Nephron progenitor cell (in vitro differentiated cells): Measurements from ENCODE around the gene C6orf132.

Source experiments
- DNase-seq: peaks from one replicate; pipeline ENCODE4 v3.0.0; 2021
- H3K27ac Mint-ChIP-seq: 2 replicates; pipeline ENCODE4 v1.8.0; 2021; ENCODE audit warnings: mild to moderate bottlenecking, moderate library complexity, mixed read lengths
- H3K27me3 Mint-ChIP-seq: 2 replicates; pipeline ENCODE4 v1.8.0; 2021; ENCODE audit warnings: mild to moderate bottlenecking, low read depth, mixed read lengths; ENCODE audit not compliant: poor library complexity
- H3K36me3 Mint-ChIP-seq: 2 replicates; pipeline ENCODE4 v1.8.0; 2021; ENCODE audit warnings: low read depth, mixed read lengths
- H3K4me1 Mint-ChIP-seq: 2 replicates; pipeline ENCODE4 v1.8.0; 2021; ENCODE audit warnings: mixed read lengths
- H3K4me3 Mint-ChIP-seq: 2 replicates; pipeline ENCODE4 v1.8.0; 2021; ENCODE audit warnings: mild to moderate bottlenecking, moderate library complexity, mixed read lengths
- H3K9me3 Mint-ChIP-seq: 2 replicates; pipeline ENCODE4 v1.8.0; 2021; ENCODE audit warnings: mild to moderate bottlenecking, moderate library complexity, mixed read lengths
- CTCF ChIP-seq: fragments of 200-600 bp; sonication (generic); IDR thresholded peaks from 2 replicates; pipeline ENCODE4 v1.5.0; 2021; ENCODE audit warnings: antibody characterized with exemption

The C6orf132 gene

GRCh38 chr6:42140756-42141602 lies 1.4 kb downstream of the C6orf132 start:
- Mint-ChIP-seq H3K27me3 (peaks cover 27% of the 10 kb centered on the region), H3K4me1 (peaks cover 55% of the 10 kb centered on the region), H3K4me3 (peak overlapping the region; percentile 81), H3K36me3 (no peaks in the 10 kb centered on the region), H3K9me3 (no peaks in the 10 kb centered on the region), H3K27ac (peak overlapping the region; percentile 54)
- no peak for TF ChIP-seq CTCF
- no peak for DNase-seq

- peak overlapping the region; percentile 16 for H3K4me3 Mint-ChIP-seq
- no peaks in the 10 kb centered on the region for H3K9me3 Mint-ChIP-seq
- no peak for DNase-seq
- H3K27me3 Mint-ChIP-seq: peaks cover 27% of the 10 kb centered on the region
- H3K27ac Mint-ChIP-seq: no peak overlapping the region
- no peak for TF ChIP-seq CTCF
- H3K4me1 Mint-ChIP-seq: peaks cover 55% of the 10 kb centered on the region
- H3K36me3 Mint-ChIP-seq: no peaks in the 10 kb centered on the region
Measured at GRCh38 chr6:42140032-42140431, 2.4 kb downstream of the C6orf132 start.

- no peak for DNase-seq
- Mint-ChIP-seq H3K9me3 (no peaks in the 10 kb centered on the region), H3K4me3 (peak overlapping the region; percentile 56), H3K36me3 (no peaks in the 10 kb centered on the region), H3K27ac (peak overlapping the region; percentile 48), H3K27me3 (peaks cover 27% of the 10 kb centered on the region), H3K4me1 (peaks cover 59% of the 10 kb centered on the region)
- no peak for TF ChIP-seq CTCF
Measured at GRCh38 chr6:42138630-42139619, 3.5 kb downstream of the C6orf132 start.

GRCh38 chr6:42138190-42138589 lies 4.2 kb downstream of the C6orf132 start:
- DNase-seq: no peak
- Mint-ChIP-seq H3K27me3 (peaks cover 20% of the 10 kb centered on the region), H3K4me3 (no peak overlapping the region), H3K36me3 (no peaks in the 10 kb centered on the region), H3K4me1 (peaks cover 59% of the 10 kb centered on the region), H3K27ac (no peak overlapping the region), H3K9me3 (no peaks in the 10 kb centered on the region)
- TF ChIP-seq CTCF: no peak

GRCh38 chr6:42137194-42137753 lies 5.1 kb downstream of the C6orf132 start:
- Mint-ChIP-seq H3K27ac (peak overlapping the region; percentile 45), H3K9me3 (no peaks in the 10 kb centered on the region), H3K27me3 (peaks cover 16% of the 10 kb centered on the region), H3K36me3 (no peaks in the 10 kb centered on the region), H3K4me3 (peak overlapping the region; percentile 30), H3K4me1 (peaks cover 54% of the 10 kb centered on the region)
- DNase-seq: no peak
- no peak for TF ChIP-seq CTCF
